GM21786 (cell line): ENCODE data around the gene DCLK3.
A peak's percentile ranks its signal among the peaks of the same experiment; 100 is the strongest.

ENCODE experiments used
- ATAC-seq: cut with Tn5 transposase; IDR thresholded peaks from one replicate; pipeline ENCODE4 v1.9.1; 2021; ENCODE audit not compliant: unreplicated experiment

Gene DCLK3

DNA sequence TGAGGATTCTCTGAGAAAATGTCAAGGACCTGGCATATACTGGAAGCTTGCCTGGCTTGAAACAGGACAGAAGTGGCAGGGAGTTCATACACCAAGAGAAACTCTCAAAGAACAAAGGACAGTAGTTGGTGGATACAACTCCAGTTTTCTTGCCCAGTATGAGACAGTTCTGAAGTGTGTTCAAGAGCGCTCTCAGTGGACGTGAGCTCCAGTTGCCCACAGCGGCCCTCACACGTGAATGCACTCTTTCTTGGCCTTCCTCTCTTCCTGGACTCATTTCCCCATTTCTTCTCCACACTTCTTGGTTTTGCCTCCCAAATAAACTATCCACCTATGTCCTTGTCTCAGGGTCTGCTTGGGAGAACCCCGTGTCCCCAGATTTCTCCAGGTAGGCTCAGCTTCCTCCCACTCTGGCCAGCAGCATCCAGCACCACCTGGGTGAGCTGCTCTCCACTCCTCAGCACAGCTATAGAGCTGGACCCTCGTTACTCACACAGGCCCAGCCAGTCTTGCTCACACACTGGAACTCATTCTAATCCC lies 54.5 kb downstream of the DCLK3 start:
- ATAC-seq, result no peak

DNA sequence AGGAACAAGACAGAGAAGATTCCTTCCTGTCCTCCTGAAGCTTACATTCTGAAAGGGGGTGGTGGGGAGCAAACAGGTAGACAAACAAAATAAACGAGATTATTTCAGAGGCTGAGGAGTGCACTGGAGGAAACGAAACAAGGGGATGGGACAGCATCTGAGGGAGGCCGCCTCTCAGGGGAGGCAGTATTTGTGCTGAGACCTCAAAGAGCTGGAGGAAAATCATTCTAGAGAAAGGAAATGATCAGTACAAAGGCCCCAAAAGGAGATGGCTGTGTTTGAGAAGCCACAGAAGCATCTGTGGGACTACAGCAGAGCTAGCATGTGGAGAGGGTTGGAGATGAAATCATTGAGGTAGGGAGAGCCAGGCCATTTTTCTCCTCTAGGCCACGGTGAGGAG lies 55.1 kb downstream of the DCLK3 start:
- ATAC-seq, result no peak

DNA sequence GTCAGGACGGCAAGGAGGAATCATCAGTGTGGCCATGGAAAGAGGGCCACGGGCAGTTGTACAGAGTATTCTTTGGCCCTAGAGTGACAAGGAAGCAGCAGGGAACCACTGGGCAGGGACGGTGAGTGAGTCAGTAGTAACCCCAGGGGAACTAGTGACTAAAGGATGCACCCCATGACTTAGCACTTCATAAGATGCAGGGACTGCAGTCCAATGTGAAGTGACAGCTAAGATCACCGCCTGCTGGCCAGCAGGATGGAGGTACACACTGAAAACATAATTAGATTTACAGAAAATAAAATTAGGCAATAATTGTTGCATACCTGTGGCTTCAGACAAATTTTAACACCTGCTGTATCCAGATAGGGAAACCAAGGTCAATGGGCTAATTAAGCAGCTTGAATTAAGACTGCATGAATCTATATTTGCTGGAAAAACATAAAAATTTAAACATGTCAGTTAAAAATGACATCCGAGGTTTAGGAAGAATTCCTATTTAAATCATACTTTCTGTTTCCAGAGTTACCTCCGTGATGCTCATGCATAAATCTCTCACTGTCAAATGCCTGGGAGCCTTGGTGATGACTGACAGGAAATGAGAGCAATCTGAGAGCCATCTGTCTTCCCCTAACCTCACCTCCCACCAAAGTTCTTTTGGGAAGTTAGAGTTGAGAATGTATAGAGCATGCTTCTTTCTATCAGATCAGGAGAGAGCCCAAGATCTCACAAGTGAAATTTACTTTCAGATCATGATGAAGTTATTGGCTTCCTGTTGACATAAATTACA lies 56.5 kb downstream of the DCLK3 start:
- ATAC-seq, result peak; percentile 77

- no peak for ATAC-seq
These were observed 59.3 kb downstream of the DCLK3 start for GRCh38 chr3:36705015-36705414.

DNA sequence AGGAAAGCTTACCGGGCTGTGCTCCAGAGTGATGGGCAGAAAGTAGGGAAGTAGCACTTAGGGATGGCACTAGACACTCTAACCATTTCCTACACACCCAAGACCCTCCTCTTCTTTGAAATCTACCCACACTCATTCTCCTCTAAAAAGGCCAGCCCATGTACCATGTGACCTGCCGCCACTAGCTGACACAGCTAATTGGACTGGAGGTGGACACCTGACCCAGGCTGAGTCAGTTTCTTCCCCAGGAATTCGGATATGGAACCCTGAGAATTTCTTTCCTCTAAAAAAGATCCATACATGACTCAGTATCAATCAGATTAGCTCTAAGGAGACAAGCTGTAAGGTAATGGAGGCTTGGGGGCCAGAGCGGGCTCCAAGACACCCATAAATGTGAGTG lies 60.1 kb downstream of the DCLK3 start:
- ATAC-seq, result no peak

- no peak for ATAC-seq
These were observed 63.1 kb downstream of the DCLK3 start for GRCh38 chr3:36701249-36701572.

GRCh38 chr3:36700537-36701248 lies 63.7 kb downstream of the DCLK3 start:
- peak; percentile 65 for ATAC-seq

DNA sequence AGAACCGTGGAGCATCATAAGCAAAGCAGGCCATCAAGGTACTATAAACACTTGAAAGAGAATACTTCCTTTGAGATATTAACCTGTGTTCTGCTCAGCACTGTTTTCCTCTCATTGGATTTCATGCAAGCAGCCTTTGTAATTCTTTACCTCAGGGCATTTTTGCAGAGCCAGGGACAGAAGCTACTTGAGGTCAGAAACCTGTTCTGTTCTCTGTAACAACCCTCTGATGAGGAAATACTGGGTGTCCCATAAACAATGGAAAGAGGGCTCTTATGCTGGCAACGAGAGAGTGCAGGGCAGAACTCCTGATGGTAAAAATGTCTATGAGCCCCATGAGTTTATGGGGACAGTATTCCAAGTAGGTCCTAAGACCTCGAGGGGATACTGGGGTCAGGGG lies 66.0 kb downstream of the DCLK3 start:
- no peak for ATAC-seq

GRCh38 chr3:36697229-36698001 lies 66.9 kb downstream of the DCLK3 start:
- no peak for ATAC-seq

- ATAC-seq, result no peak
These were observed 67.6 kb downstream of the DCLK3 start for GRCh38 chr3:36696799-36697198.

GRCh38 chr3:36695769-36696137 lies 68.6 kb downstream of the DCLK3 start:
- ATAC-seq, result no peak

DNA sequence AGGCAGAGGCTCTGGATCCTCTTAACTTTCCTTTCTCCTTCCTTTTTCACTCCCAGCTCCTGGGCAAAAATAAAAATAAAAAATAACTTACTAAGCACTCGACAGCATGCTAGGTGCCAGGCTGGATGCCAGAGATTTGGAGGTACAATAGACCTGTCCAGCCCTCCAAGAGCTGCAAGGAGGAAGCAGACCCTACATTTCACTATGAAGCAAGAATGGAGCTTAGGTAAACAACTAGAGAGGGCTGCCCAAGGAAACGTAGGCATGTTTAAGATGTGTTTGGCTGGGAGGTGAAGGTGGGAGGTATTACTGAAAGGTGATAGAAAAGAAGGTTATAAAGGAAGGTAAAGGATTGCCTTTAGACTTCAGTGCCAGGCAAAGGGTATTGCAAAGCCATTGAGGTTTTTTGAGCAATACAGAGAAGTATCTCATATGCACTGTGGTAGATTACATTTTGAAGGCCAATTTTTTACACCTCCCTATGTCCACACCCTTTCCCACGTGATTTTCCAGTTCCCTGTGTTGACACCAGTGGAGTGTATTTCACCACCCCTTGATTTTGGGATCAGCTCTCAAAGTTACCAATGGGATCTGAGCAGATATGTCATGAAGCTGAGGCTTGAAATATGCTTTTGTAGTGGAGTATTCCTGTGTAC lies 69.1 kb downstream of the DCLK3 start:
- ATAC-seq, result no peak

GRCh38 chr3:36693670-36694069 lies 70.7 kb downstream of the DCLK3 start:
- peak; percentile 59 for ATAC-seq

GRCh38 chr3:36689560-36689959 lies 74.8 kb downstream of the DCLK3 start:
- no peak for ATAC-seq

GRCh38 chr3:36688815-36689214 lies 75.5 kb downstream of the DCLK3 start:
- no peak for ATAC-seq

DNA sequence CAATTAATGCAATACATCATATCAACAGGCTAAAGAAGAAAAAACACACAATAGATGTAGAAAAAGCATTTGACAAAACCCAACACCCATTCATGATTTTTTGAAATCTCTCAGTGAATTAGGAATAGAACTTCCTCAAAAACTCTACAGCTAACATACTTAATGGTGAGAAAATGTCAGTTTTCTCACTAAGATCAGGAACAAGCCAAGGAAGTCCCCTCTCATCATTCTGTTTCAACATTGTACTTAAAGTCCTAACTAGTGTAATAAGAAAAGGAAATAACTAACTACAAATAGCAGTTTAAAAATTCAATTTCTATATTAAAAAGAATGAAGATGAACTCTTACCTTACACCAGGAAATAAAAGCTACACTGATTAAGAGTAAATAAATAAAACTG lies 77.8 kb downstream of the DCLK3 start:
- ATAC-seq, result no peak

- ATAC-seq, result no peak
These were observed 82.5 kb downstream of the DCLK3 start for GRCh38 chr3:36681867-36682266.

GRCh38 chr3:36680952-36681351 lies 83.4 kb downstream of the DCLK3 start:
- no peak for ATAC-seq

- no peak for ATAC-seq
These were observed 84.8 kb downstream of the DCLK3 start for GRCh38 chr3:36679384-36680200.
